Calu3 (cell line): ENCODE results near the gene CFP. TPM values are rescaled to one million over a fixed set of nuclear protein-coding genes. Genes with fewer than 3 reads are reported as not detected.

Experiments used
- BruUV-seq: library from RNA; stranded (reverse); fragments of 400-500 nt; replicated peaks from 2 replicates; lab custom pipeline; 2021; lab: Mats Ljungman, UMichigan
- CTCF ChIA-PET: fragments of 300-600 bp; sonication (Branson Sonifier 250); formaldehyde crosslinking; loops from one replicate; lab custom pipeline; 2022; ENCODE audit warnings: antibody characterized with exemption; lab: Charles Lee
- DNase-seq: peaks from one replicate; pipeline ENCODE4 v3.0.0; 2022
- H3K27ac Mint-ChIP-seq: one replicate; pipeline ENCODE4 v1.8.0; 2022; ENCODE audit warnings: mixed read lengths; ENCODE audit not compliant: unreplicated experiment
- H3K27me3 Mint-ChIP-seq: one replicate; pipeline ENCODE4 v1.8.0; 2022; ENCODE audit warnings: mixed read lengths; ENCODE audit not compliant: unreplicated experiment
- H3K36me3 Mint-ChIP-seq: one replicate; pipeline ENCODE4 v1.8.0; 2022; ENCODE audit warnings: mild to moderate bottlenecking, moderate library complexity, mixed read lengths; ENCODE audit not compliant: insufficient read depth, unreplicated experiment
- H3K4me1 Mint-ChIP-seq: one replicate; pipeline ENCODE4 v1.8.0; 2022; ENCODE audit warnings: mild to moderate bottlenecking, low read depth, mixed read lengths; ENCODE audit not compliant: unreplicated experiment
- H3K4me3 Mint-ChIP-seq: one replicate; pipeline ENCODE4 v1.8.0; 2022; ENCODE audit warnings: mild to moderate bottlenecking, low read depth, moderate library complexity, mixed read lengths; ENCODE audit not compliant: unreplicated experiment
- H3K9me3 Mint-ChIP-seq: one replicate; pipeline ENCODE4 v1.8.0; 2022; ENCODE audit warnings: low read depth, mixed read lengths; ENCODE audit not compliant: unreplicated experiment
- CTCF ChIP-seq: fragments of 200-600 bp; IDR thresholded peaks from one replicate; pipeline ENCODE4 v1.8.0; 2022; ENCODE audit warnings: antibody characterized with exemption; ENCODE audit not compliant: unreplicated experiment
- intact Hi-C: fragments of 100-400 bp; cut with micrococcal nuclease; formaldehyde crosslinking; loops from one replicate; pipeline ENCODE4 v1.10.0; 2022; ENCODE audit not compliant: unreplicated experiment
- total RNA-seq: library from RNA; stranded (reverse); gene quantifications from 2 replicates; pipeline ENCODE4 v1.2.3, GENCODE V29; 2022

The CFP gene
- total RNA-seq, 1 experiment from 2014 or later: 1.2 TPM

- intact Hi-C loops: no loop called here
- Mint-ChIP-seq H3K27me3 (no peaks in the 10 kb centered on the region), H3K27ac (no peak overlapping the region), H3K4me3 (no peak overlapping the region), H3K36me3 (peaks cover 34% of the 10 kb centered on the region), H3K4me1 (peaks cover 36% of the 10 kb centered on the region), H3K9me3 (peaks cover 3% of the 10 kb centered on the region)
- no TSS peak for BruUV-seq
- TF ChIP-seq CTCF: no peak
- CTCF ChIA-PET: interaction anchor here (0.6 kb wide), 1 partner anchor 113 kb away, joined by 5 read pairs; no protein-coding TSS in a partner anchor
- no peak for DNase-seq
Measured at GRCh38 chrX:47644557-47645091, 14.9 kb upstream of the CFP start.

GRCh38 chrX:47643926-47644325, 14.2 kb upstream of the CFP start:
- intact Hi-C loops: no loop called here
- no TSS peak for BruUV-seq
- no peak for TF ChIP-seq CTCF
- Mint-ChIP-seq H3K36me3 (peaks cover 35% of the 10 kb centered on the region), H3K4me1 (peaks cover 29% of the 10 kb centered on the region), H3K27ac (no peak overlapping the region), H3K9me3 (peaks cover 3% of the 10 kb centered on the region), H3K4me3 (no peak overlapping the region), H3K27me3 (no peaks in the 10 kb centered on the region)
- CTCF ChIA-PET: no interaction called here
- no peak for DNase-seq

GRCh38 chrX:47638816-47639215, 9.1 kb upstream of the CFP start:
- CTCF ChIA-PET: no interaction called here
- H3K9me3 Mint-ChIP-seq: peaks cover 3% of the 10 kb centered on the region
- no peaks in the 10 kb centered on the region for H3K4me1 Mint-ChIP-seq
- DNase-seq: no peak
- H3K36me3 Mint-ChIP-seq: peaks cover 28% of the 10 kb centered on the region
- intact Hi-C loops: no loop called here
- no TSS peak for BruUV-seq
- TF ChIP-seq CTCF: no peak
- H3K27ac Mint-ChIP-seq: no peak overlapping the region
- no peaks in the 10 kb centered on the region for H3K27me3 Mint-ChIP-seq
- no peak overlapping the region for H3K4me3 Mint-ChIP-seq

- no peaks in the 10 kb centered on the region for H3K27me3 Mint-ChIP-seq
- TF ChIP-seq CTCF: no peak
- H3K36me3 Mint-ChIP-seq: peaks cover 28% of the 10 kb centered on the region
- H3K9me3 Mint-ChIP-seq: peaks cover 3% of the 10 kb centered on the region
- no peak for DNase-seq
- H3K27ac Mint-ChIP-seq: no peak overlapping the region
- CTCF ChIA-PET: no interaction called here
- intact Hi-C loops: no loop called here
- H3K4me3 Mint-ChIP-seq: no peak overlapping the region
- BruUV-seq: no TSS peak
- H3K4me1 Mint-ChIP-seq: peaks cover 3% of the 10 kb centered on the region
Measured at GRCh38 chrX:47637546-47638195, 7.9 kb upstream of the CFP start.
